GM18870 (cell line): ENCODE results near the gene IFNGR2.

Source experiments
- ATAC-seq: cut with Tn5 transposase; IDR thresholded peaks from one replicate; pipeline ENCODE4 v1.9.1; 2021; ENCODE audit warnings: moderate library complexity; ENCODE audit not compliant: unreplicated experiment

Gene IFNGR2

DNA sequence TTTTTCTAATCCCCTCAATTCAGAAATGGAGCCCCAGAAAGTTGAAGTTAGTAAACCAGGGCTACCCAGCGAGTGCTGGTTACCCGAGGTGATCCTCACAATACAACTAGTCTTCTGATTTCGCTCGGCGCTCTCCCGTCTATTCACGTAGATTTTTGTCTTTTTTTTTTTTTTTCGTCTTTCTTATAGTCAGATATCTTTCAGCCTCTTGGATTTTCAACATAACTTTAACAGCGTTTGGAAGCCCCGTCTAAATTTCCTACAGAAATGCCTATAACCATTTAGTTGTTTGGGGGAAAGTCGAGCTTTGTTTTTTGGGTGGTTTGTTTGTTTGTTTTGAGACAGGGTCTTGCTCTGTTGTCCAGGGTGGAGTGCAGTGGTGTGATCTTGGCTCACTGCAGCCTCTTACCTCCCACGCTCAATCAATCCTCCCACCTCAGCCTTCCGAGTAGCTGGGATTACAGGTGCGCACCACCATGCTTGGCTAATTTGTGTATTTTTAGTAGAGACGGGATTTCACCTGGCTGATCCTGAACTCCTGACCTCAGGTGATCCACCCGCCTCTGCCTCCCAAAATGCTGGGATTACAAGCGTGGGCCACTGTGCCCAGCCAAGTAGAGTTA lies 77.4 kb downstream of the IFNGR2 start:
- ATAC-seq = no peak

DNA sequence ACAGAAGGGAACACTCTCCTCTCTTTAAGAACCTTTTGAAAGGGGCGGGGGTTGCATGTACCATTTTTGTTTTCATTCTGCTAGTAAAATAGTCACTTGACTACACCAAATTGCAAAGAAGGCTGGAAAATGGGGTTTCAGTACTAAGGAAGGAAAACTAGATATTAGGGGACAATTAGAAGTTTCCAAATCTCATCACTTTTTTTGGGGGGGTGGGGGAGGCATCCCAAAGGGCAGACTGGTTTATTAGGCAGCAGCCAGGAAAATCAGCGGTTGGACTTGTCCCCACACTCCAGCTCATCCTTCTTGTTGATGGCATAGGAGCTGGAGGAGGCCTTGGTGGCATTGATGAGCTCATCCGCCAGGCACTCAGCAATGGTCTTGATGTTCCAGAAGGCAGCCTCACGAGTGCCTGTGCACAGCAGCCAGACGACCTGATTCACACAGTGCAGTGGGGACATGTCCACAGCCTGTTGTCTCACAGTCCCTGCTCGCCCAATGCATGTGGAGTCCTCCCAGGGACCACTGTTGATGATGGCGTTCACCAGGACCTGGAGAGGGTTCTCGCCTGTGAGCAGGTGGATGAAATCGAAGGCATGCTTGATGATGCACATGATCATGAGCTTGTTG lies 78.2 kb downstream of the IFNGR2 start:
- no peak for ATAC-seq
